HL-60 (cell line): ENCODE data around the gene SLC38A1.

Source experiments
- DNase-seq, 2 experiments: peaks; one replicate each; pipeline ENCODE4 v3.0.0-alpha.2; 2010 to 2020; ENCODE audit warnings: low read depth in 1 of 2, low spot score in 1 of 2
- H3K27ac ChIP-seq: fragments of 250-450 bp; sonication (Bioruptor Pico); replicated peaks from 2 replicates; pipeline ENCODE4 v1.5.1; 2020; ENCODE audit warnings: mild to moderate bottlenecking, moderate library complexity
- H3K27me3 ChIP-seq: fragments of 250-450 bp; sonication (Bioruptor Pico); 2 replicates; pipeline ENCODE4 v1.5.1; 2021; ENCODE audit warnings: mild to moderate bottlenecking, moderate library complexity; ENCODE audit not compliant: insufficient read depth, poor library complexity, severe bottlenecking
- H3K4me3 ChIP-seq: replicated peaks from 2 replicates; pipeline ENCODE4 v1.5.1; 2011; ENCODE audit warnings: mild to moderate bottlenecking, control low read depth, low read length; ENCODE audit not compliant: insufficient read depth
- GABPA ChIP-seq: IDR thresholded peaks from 2 replicates; pipeline ENCODE4 v1.6.1; 2012; ENCODE audit warnings: low read depth
- POLR2AphosphoS5 ChIP-seq: IDR thresholded peaks from 2 replicates; pipeline ENCODE4 v1.6.1; 2012; ENCODE audit warnings: low read depth
- REST ChIP-seq: IDR thresholded peaks from 2 replicates; pipeline ENCODE4 v1.6.1; 2012; ENCODE audit warnings: low read depth; ENCODE audit not compliant: insufficient replicate concordance
- SPI1 ChIP-seq: IDR thresholded peaks from 2 replicates; pipeline ENCODE4 v1.6.1; 2012; ENCODE audit warnings: low read depth, mild to moderate bottlenecking, borderline replicate concordance
- TF ChIP-seq, protein P1 (sequence below): IDR thresholded peaks from one replicate; pipeline ENCODE4 v1.5.1; 2011; ENCODE audit warnings: low read length, control low read depth, inconsistent platforms; ENCODE audit not compliant: insufficient read depth

Gene SLC38A1

GRCh38 chr12:46145881-46146280 lies 123.0 kb downstream of the SLC38A1 start:
- no peak overlapping the region for H3K27ac ChIP-seq
- no peak for DNase-seq
- no peaks in the 10 kb centered on the region for H3K27me3 ChIP-seq
- TF ChIP-seq, protein P1, sequence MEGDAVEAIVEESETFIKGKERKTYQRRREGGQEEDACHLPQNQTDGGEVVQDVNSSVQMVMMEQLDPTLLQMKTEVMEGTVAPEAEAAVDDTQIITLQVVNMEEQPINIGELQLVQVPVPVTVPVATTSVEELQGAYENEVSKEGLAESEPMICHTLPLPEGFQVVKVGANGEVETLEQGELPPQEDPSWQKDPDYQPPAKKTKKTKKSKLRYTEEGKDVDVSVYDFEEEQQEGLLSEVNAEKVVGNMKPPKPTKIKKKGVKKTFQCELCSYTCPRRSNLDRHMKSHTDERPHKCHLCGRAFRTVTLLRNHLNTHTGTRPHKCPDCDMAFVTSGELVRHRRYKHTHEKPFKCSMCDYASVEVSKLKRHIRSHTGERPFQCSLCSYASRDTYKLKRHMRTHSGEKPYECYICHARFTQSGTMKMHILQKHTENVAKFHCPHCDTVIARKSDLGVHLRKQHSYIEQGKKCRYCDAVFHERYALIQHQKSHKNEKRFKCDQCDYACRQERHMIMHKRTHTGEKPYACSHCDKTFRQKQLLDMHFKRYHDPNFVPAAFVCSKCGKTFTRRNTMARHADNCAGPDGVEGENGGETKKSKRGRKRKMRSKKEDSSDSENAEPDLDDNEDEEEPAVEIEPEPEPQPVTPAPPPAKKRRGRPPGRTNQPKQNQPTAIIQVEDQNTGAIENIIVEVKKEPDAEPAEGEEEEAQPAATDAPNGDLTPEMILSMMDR = no peak
- no peak for TF ChIP-seq SPI1
- no peak for TF ChIP-seq POLR2AphosphoS5
- TF ChIP-seq GABPA = no peak
- no peak for TF ChIP-seq REST
- no peak overlapping the region for H3K4me3 ChIP-seq

GRCh38 chr12:46144433-46144832 lies 124.4 kb downstream of the SLC38A1 start:
- H3K4me3 ChIP-seq = no peak overlapping the region
- no peak overlapping the region for H3K27ac ChIP-seq
- TF ChIP-seq, protein P1 = no peak
- no peak for TF ChIP-seq SPI1
- no peak for TF ChIP-seq POLR2AphosphoS5
- no peak for TF ChIP-seq GABPA
- no peak for TF ChIP-seq REST
- no peak for DNase-seq
- H3K27me3 ChIP-seq = no peaks in the 10 kb centered on the region

- H3K27me3 ChIP-seq = peaks cover 8% of the 10 kb centered on the region
- no peak overlapping the region for H3K27ac ChIP-seq
- TF ChIP-seq REST = no peak
- TF ChIP-seq POLR2AphosphoS5 = no peak
- TF ChIP-seq, protein P1 = no peak
- TF ChIP-seq SPI1 = no peak
- no peak for TF ChIP-seq GABPA
- no peak overlapping the region for H3K4me3 ChIP-seq
- DNase-seq = no peak
Observed at GRCh38 chr12:46136249-46136648, 132.6 kb downstream of the SLC38A1 start.
